ENCODE data around the gene WFDC6.

- TF ChIP-seq CTCF (IDR thresholded peaks at IDR 0.05) (no peak), POLR2A (IDR thresholded peaks at IDR 0.05) (no peak)
Observed at GRCh38 chr20:45550765-45551164, 11.5 kb upstream of the WFDC6 start.

All from right lobe of liver (tissue), 4 donors.